K562 (cell line): ENCODE data around the gene TXLNA. TPM values are rescaled to one million over a fixed set of nuclear protein-coding genes. Genes with fewer than 3 reads are reported as not detected.
A peak's percentile ranks its signal among the peaks of the same experiment; 100 is the strongest.

Experiments
- ARID3B ChIP-seq: fragments of 250-450 bp; sonication (Bioruptor Pico); IDR thresholded peaks from 2 replicates; pipeline ENCODE4 v1.4.0; 2020; ENCODE audit warnings: borderline replicate concordance
- CBX1 ChIP-seq: sonication (generic); IDR thresholded peaks from 2 replicates; pipeline ENCODE4 v1.6.1; 2016; ENCODE audit warnings: antibody characterized with exemption, low read depth, mild to moderate bottlenecking
- CHCHD3 ChIP-seq: fragments of 250-450 bp; sonication (Bioruptor Pico); IDR thresholded peaks from 2 replicates; pipeline ENCODE4 v2.1.2; 2022; ENCODE audit warnings: mild to moderate bottlenecking
- DPF2 ChIP-seq: fragments of 450-650 bp; IDR thresholded peaks from 2 replicates; pipeline ENCODE4 v1.6.1; 2016
- ELK3 ChIP-seq: fragments of 450-650 bp; formaldehyde crosslinking; IDR thresholded peaks from 2 replicates; pipeline ENCODE4 v1.4.0; 2020; ENCODE audit warnings: mild to moderate bottlenecking
- HDAC1 ChIP-seq, 2 experiments: fragments of 450-650 bp; IDR thresholded peaks; 2 replicates each; pipeline ENCODE4 v1.6.1; 2016 to 2017; ENCODE audit warnings: inconsistent platforms in 1 of 2, mild to moderate bottlenecking in 1 of 2, moderate library complexity in 1 of 2
- MAFK ChIP-seq: IDR thresholded peaks from 2 replicates; pipeline ENCODE4 v1.6.1; 2011; ENCODE audit warnings: low read length, improper control_type of control experiment
- NFIC ChIP-seq: fragments of 450-650 bp; IDR thresholded peaks from 2 replicates; pipeline ENCODE4 v1.6.1; 2017; ENCODE audit warnings: mild to moderate bottlenecking, inconsistent platforms
- NR4A1 ChIP-seq, 2 experiments: fragments of 250-450 bp in 1 of 2; fragments of 450-650 bp in 1 of 2; sonication (Bioruptor Pico) in 1 of 2; IDR thresholded peaks; 2 replicates each; pipeline versions ENCODE4 v1.4.0 to v1.6.1; 2016 to 2020; ENCODE audit warnings: mild to moderate bottlenecking in 2 of 2, missing compliant biosample characterization in 1 of 2, missing genetic modification characterization in 1 of 2, moderate library complexity in 1 of 2
- POLR2A ChIP-seq: fragments of 450-650 bp; conservative IDR thresholded peaks from 2 replicates; pipeline ENCODE4 v1.6.1; 2016
- PTTG1 ChIP-seq: fragments of 450-650 bp; IDR thresholded peaks from 2 replicates; pipeline ENCODE4 v1.6.1; 2016; ENCODE audit warnings: low read depth, mild to moderate bottlenecking, missing genetic modification characterization, missing compliant biosample characterization
- REST ChIP-seq, 2 experiments: fragments of 450-650 bp; formaldehyde crosslinking in 1 of 2; IDR thresholded peaks; 2 replicates each; pipeline versions ENCODE4 v1.4.0 to v1.6.1; 2014 to 2020; ENCODE audit warnings: mild to moderate bottlenecking in 2 of 2, borderline replicate concordance in 1 of 2, low read depth in 1 of 2
- SREBF1 ChIP-seq: fragments of 150-350 bp; IDR thresholded peaks from 2 replicates; pipeline ENCODE4 v1.6.1; 2014; ENCODE audit warnings: antibody characterized with exemption, low read depth, low read length, borderline replicate concordance
- ZFPM2 ChIP-seq: fragments of 250-450 bp; sonication (Bioruptor Pico); IDR thresholded peaks from 2 replicates; pipeline ENCODE4 v1.5.1; 2022; ENCODE audit warnings: mild to moderate bottlenecking
- ZNF586 ChIP-seq: fragments of 450-650 bp; formaldehyde crosslinking; conservative IDR thresholded peaks from 2 replicates; pipeline ENCODE4 v1.4.0; 2020; ENCODE audit warnings: mild to moderate bottlenecking, moderate library complexity
- ZNF77 ChIP-seq: fragments of 250-450 bp; sonication (Bioruptor Pico); IDR thresholded peaks from 2 replicates; pipeline ENCODE4 v1.5.0; 2020
- polyA plus RNA-seq, 8 experiments: library from polyadenylated mRNA; depleted of rRNA in 4 of 8; stranded (reverse) in 5 of 8; unstranded in 3 of 8; fragments of >200 nt; fragmentation: Nextera tagmentation in 2 of 8; fragmentation: Illumina TruSeq in 1 of 8; extraction: Ambion mirVana in 2 of 8; extraction: Trizol in 1 of 8; gene quantifications; 2 replicates each; pipeline versions ENCODE4 v1.2.1 to v1.2.3, GENCODE V29; 2011 to 2014; ENCODE audit warnings: inconsistent platforms in 1 of 8, missing spikeins in 1 of 8
- total RNA-seq, 7 experiments: library from RNA; depleted of rRNA in 6 of 7; stranded (reverse); fragments of >200 nt in 6 of 7; fragmentation: Illumina TruSeq in 2 of 7; extraction: Trizol in 2 of 7; gene quantifications; 2 replicates each; pipeline versions ENCODE4 v1.2.1 to v1.2.3, GENCODE V29; 2011 to 2021; ENCODE audit warnings: low replicate concordance in 1 of 7

TXLNA gene
- total and polyA plus RNA-seq, 9 of the 15 experiments (the other 6 are each of a cell fraction or from before 2014, with no cell fraction given): 9.2 to 54.5 (median 39.3) TPM

- TF ChIP-seq REST (IDR thresholded peaks at IDR 0.05; ENCODE audit: borderline replicate concordance) (no peak), REST (CRISPR knock-in tag; IDR thresholded peaks at IDR 0.05; ENCODE audit: low read depth) (peak; percentile 30; the same call in 1 of the 2 replicates), HDAC1 (IDR thresholded peaks at IDR 0.05) (peak; percentile 52 to 90; a peak in 3 of 4 replicates), NR4A1 (CRISPR knock-in tag; IDR thresholded peaks at IDR 0.05) (no peak; the same call in 1 of the 2 replicates), NR4A1 (tag; IDR thresholded peaks at IDR 0.05) (no peak), NFIC (peak; percentile 43), ZNF586 (no peak), ZFPM2 (CRISPR knock-in tag) (no peak), ELK3 (CRISPR knock-in tag) (no peak), ARID3B (CRISPR knock-in tag) (no peak), SREBF1 (no peak), DPF2 (no peak), CHCHD3 (CRISPR knock-in tag) (0 out of 2 replicates have a peak, but pooled peaks have one; percentile 68), MAFK (no peak), ZNF77 (CRISPR knock-in tag) (no peak), PTTG1 (tag) (no peak), POLR2A (peak; percentile 94), CBX1 (peak; percentile 82)
Observed at GRCh38 chr1:32205401-32206370, 26.2 kb downstream of the TXLNA start, which contains the start of gene IQCC (continued).
